ENCODE measurements around the gene C16orf96. TPM values are rescaled to one million over a fixed set of nuclear protein-coding genes. Genes with fewer than 3 reads are reported as not detected.

C16orf96 gene
- total RNA-seq, 2 experiments from 2014 or later = 0.09 to 0.18 TPM

DNA sequence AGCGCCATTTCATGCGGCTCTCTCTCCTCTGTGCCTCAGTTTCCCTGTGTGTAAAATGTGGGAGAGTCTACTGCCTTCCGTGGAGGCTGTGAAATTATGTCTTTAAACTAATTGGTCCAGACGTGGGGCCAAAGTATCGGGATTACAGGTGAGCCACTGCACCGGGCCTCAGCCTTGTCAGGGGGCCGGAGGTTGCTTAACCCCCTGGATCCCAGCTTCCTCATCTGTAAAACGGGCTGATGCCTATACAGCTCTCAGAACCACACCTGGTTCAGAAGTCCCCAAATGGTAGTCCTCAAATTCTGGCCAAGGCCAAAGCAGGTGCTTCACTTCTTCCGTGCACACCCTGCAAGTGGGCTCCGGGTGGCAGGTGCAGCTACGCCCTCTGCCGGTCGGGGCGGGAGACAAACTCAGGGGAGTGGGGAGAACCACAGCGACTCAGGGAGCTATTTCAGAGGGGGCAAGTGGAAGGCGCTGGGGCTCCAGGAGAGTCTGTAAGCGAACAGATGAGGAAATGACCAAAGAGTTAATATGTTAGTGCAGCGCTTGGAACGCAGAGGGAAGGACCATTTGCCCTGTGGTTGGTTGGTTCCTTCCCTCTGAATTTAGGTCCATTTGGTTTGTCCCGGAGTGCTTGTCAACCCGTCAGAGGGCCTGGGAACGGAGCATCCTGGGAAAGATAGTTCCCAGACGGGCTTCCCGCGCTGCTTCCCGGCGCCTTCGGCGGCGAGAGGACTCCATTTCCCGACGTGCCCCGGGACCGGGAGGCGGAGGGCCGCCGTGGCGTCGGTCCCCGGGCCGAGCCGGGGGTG lies 68.1 kb downstream of the C16orf96 start, which contains the start of gene MGRN1:
TSS of gene MGRN1 (plus strand) at position 812 of the 812 bp plus-strand sequence. CDS start 135 bp downstream, outside the sequence.
- Mint-ChIP-seq H3K4me3 (peak within 1 kb of the TSS; percentile 99), H3K27me3 (no peaks in the 10 kb centered on the region), H3K27ac (peak within 1 kb of the TSS; percentile 100), H3K36me3 (ENCODE audit: low read depth) (peaks cover 13% of the 10 kb centered on the region), H3K4me1 (peaks cover 38% of the 10 kb centered on the region), H3K9me3 (ENCODE audit: low read depth) (no peaks in the 10 kb centered on the region)
- peak; percentile 96 for DNase-seq
- CTCF ChIA-PET = interaction anchor here (0.5 to 3.1 kb wide), 26 partner anchors 8 to 556 kb away, joined by 3 to 15 read pairs (median 3); partner anchors contain the start of gene UBALD1
- POLR2A ChIA-PET = interaction anchor here (0.6 to 3.4 kb wide), 6 partner anchors 8 to 550 kb away, joined by 3 to 24 read pairs (median 3); partner anchors contain the start of genes ANKS3 and DNAAF8
- peak; percentile 89 for ATAC-seq
- intact Hi-C loops (cut with DNase I, micrococcal nuclease) = loop anchor here (1.0 to 10.0 kb wide), 21 partner anchors 8 to 473 kb away; partner anchors contain the start of genes ANKS3 (in 2 of the 2), DNAAF8 (in 2 of the 2), GLYR1 (in 2 of the 2) and NUDT16L1 (in 2 of the 2)

DNA sequence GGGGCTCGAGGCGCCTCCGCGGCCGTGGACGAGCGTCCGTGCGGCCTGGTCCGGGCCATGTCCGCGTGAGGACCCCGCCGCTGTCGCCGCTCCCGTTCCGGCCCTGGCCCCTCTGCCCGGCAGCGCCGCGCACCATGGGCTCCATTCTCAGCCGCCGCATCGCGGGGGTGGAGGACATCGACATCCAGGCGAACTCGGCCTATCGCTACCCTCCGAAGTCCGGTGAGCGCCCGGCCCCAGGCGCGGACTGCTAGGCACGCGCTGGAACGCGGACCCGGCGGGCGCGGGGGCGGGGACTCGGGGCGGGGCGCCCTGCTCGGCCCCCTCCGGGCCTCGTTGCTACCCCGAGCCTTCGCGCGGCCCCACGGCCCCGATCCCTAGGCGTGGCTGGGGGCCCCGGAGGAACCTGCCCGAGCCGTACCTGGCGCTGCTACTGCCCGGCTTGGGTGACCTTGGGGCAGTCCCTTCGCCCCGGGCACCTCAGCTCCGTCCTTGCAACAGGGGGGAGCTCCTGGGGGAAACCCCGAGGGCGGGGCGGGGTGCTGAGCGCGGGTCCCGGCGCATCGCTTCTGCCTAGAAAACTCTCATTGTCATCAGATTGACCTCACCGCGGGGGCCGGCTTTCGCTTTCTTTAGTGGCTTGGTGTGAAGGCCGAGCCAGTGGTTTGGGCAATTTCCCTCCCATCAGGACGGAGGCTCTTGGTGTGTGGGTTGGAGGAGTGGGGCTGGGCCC lies 68.9 kb downstream of the C16orf96 start:
- H3K36me3 Mint-ChIP-seq (ENCODE audit: low read depth) = peaks cover 15% of the 10 kb centered on the region
- peak overlapping the region; percentile 99 for H3K4me3 Mint-ChIP-seq
- H3K4me1 Mint-ChIP-seq = peaks cover 38% of the 10 kb centered on the region
- H3K9me3 Mint-ChIP-seq (ENCODE audit: low read depth) = no peaks in the 10 kb centered on the region
- intact Hi-C loops (cut with DNase I, micrococcal nuclease) = loop anchor here (1.0 to 10.0 kb wide), 23 partner anchors 9 to 472 kb away; partner anchors contain the start of genes ANKS3 (in 2 of the 2), DNAAF8 (in 2 of the 2), GLYR1 (in 2 of the 2) and NUDT16L1 (in 2 of the 2)
- ChIA-PET POLR2A (interaction anchor here (0.9 to 3.4 kb wide), 3 partner anchors 9 to 109 kb away, joined by 3 to 24 read pairs (median 3); partner anchors contain the start of genes ANKS3 and DNAAF8), CTCF (interaction anchor here (0.6 to 3.1 kb wide), 17 partner anchors 9 to 199 kb away, joined by 3 to 21 read pairs (median 3); partner anchors contain the start of gene UBALD1)
- no peaks in the 10 kb centered on the region for H3K27me3 Mint-ChIP-seq
- H3K27ac Mint-ChIP-seq = peak overlapping the region; percentile 97
- ATAC-seq = peak; percentile 40
- peak; percentile 89 for DNase-seq

DNA sequence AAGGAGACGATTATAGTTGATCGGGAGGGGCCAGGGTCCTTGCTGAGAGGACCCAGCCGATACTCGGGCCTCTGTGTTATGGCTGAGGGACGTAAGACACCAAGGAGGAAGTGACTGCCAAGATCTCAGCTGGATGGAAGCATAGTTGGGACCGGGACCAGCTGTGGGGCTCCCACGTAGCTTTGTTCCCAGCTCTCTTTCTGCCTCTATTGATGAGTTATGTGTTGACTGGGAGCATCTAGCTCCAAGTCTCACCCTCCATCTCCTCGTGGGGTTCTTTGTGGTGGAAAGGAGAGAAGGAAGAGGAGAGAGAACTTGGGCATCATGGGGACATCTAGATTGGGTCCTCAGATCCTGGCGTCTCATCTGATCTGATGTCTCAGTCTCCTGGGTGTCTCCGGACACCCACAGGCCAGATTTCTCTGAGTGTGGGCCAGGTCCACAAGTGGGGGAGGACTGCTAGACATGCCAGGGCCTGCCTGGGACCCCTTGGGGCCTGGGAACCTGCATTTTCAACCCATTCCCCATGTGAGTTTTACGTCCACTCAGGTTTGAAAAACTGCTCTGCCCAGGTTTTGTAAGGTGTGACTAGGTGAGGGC lies 69.5 kb downstream of the C16orf96 start:
- ATAC-seq = no peak
- intact Hi-C loops (cut with DNase I, micrococcal nuclease) = loop anchor here (2.0 to 10.0 kb wide), 17 partner anchors 37 to 471 kb away; partner anchors contain the start of genes GLYR1 (in 2 of the 2), UBN1 (in 2 of the 2), ANKS3 (in 1 of the 2) and DNAAF8 (in 1 of the 2)
- Mint-ChIP-seq H3K4me1 (peaks cover 38% of the 10 kb centered on the region), H3K9me3 (ENCODE audit: low read depth) (no peaks in the 10 kb centered on the region), H3K27ac (peak overlapping the region; percentile 97), H3K36me3 (ENCODE audit: low read depth) (peaks cover 15% of the 10 kb centered on the region), H3K4me3 (peak overlapping the region; percentile 99), H3K27me3 (no peaks in the 10 kb centered on the region)
- CTCF ChIA-PET = interaction anchor here (0.7 to 3.1 kb wide), 6 partner anchors 10 to 142 kb away, joined by 3 to 21 read pairs (median 6); no protein-coding TSS in a partner anchor
- POLR2A ChIA-PET = interaction anchor here (0.6 to 3.4 kb wide), 3 partner anchors 10 to 909 kb away, joined by 3 to 24 read pairs (median 3); partner anchors contain the start of gene TRAP1
- no peak for DNase-seq

DNA sequence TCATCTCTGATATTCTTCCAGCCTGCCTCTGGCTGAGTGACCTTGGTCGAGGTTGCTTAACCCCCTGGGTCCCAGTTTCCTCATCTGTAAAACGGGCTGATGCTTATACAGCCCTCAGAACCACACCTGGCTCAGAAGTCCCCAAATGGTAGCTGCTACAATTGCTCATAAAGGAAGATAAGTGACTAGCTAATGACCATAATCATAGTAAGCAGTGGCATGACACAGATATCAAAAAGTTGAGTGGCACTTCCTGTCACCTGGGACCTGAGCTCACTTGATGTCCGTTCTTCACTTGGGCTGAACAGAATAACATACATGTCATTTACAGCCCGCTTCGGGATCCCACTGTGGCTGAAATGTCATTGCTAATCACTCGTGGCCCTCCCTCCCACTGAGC lies 70.3 kb downstream of the C16orf96 start:
- DNase-seq (peak; percentile 37), ATAC-seq (peak; percentile 21)
- Mint-ChIP-seq H3K27me3 (no peaks in the 10 kb centered on the region), H3K9me3 (ENCODE audit: low read depth) (peaks cover 2% of the 10 kb centered on the region), H3K27ac (peak overlapping the region; percentile 97), H3K4me1 (peaks cover 41% of the 10 kb centered on the region), H3K36me3 (ENCODE audit: low read depth) (peaks cover 21% of the 10 kb centered on the region), H3K4me3 (peak overlapping the region; percentile 99)
- intact Hi-C loops (cut with DNase I, micrococcal nuclease) = loop anchor here (5.0 to 10.0 kb wide), 4 partner anchors 36 to 408 kb away; partner anchors contain the start of genes GLYR1 (in 1 of the 2), NAGPA (in 1 of the 2) and UBN1 (in 1 of the 2)
- ChIA-PET POLR2A (interaction anchor here (0.6 to 3.4 kb wide), 4 partner anchors 9 to 909 kb away, joined by 3 to 24 read pairs (median 3); partner anchors contain the start of gene TRAP1), CTCF (interaction anchor here (0.8 to 3.1 kb wide), 6 partner anchors 10 to 142 kb away, joined by 4 to 21 read pairs (median 6); no protein-coding TSS in a partner anchor)

DNA sequence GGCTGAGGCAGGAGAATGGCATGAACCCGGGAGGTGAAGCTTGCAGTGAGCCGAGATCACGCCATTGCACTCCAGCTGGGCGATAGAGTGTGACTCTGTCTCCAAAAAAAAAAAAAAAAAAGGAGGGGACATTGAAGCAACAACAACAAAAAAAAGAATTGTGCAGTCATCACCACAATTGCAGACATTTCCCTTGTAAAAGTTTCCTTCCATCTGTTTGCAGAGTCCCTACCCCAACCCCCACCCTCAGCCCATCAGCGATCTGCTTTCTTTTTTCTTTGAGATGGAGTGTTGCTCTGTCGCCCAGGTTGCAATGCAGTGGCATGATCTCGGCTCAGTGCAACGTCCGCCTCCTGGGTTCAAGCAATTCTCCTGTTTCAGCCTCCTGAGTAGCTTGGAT lies 72.1 kb downstream of the C16orf96 start:
- H3K36me3 Mint-ChIP-seq (ENCODE audit: low read depth) = peaks cover 23% of the 10 kb centered on the region
- ChIA-PET CTCF (interaction anchor here (0.7 kb wide), 1 partner anchor 122 kb away, joined by 3 read pairs; no protein-coding TSS in a partner anchor), POLR2A (interaction anchor here (0.6 kb wide), 1 partner anchor 21 kb away, joined by 3 read pairs; no protein-coding TSS in a partner anchor)
- DNase-seq (no peak), ATAC-seq (no peak)
- no peak overlapping the region for H3K4me3 Mint-ChIP-seq
- peaks cover 2% of the 10 kb centered on the region for H3K9me3 Mint-ChIP-seq (ENCODE audit: low read depth)
- H3K4me1 Mint-ChIP-seq = peaks cover 41% of the 10 kb centered on the region
- intact Hi-C loops (cut with DNase I, micrococcal nuclease) = loop anchor here (5.0 to 10.0 kb wide), 4 partner anchors 34 to 407 kb away; partner anchors contain the start of genes GLYR1 (in 1 of the 2), NAGPA (in 1 of the 2) and UBN1 (in 1 of the 2)
- no peaks in the 10 kb centered on the region for H3K27me3 Mint-ChIP-seq
- no peak overlapping the region for H3K27ac Mint-ChIP-seq

DNA sequence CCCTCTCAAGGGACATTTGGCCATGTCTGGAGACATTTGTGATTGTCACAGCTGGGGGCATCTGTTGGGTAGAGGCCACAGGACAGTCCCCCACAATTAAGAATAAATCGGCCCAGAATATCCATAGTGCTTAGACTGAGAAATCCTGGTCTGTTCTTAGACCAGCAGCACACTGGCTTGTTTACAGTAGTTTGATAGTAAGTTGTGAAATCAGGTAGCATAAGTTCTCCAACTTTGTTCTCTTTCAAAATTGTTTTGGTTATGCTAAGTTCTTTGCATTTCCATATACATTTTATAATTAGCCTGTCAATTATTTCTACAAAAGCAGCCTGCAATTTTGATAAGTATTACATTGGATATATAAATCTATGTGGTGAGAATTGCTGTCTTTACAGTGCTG lies 75.3 kb downstream of the C16orf96 start:
- H3K27ac Mint-ChIP-seq = no peak overlapping the region
- DNase-seq (no peak), ATAC-seq (no peak)
- intact Hi-C loops (cut with DNase I, micrococcal nuclease) = no loop called here
- H3K27me3 Mint-ChIP-seq = no peaks in the 10 kb centered on the region
- peaks cover 2% of the 10 kb centered on the region for H3K9me3 Mint-ChIP-seq (ENCODE audit: low read depth)
- H3K36me3 Mint-ChIP-seq (ENCODE audit: low read depth) = peaks cover 20% of the 10 kb centered on the region
- CTCF ChIA-PET = interaction anchor here (2.5 kb wide), 1 partner anchor 19 kb away, joined by 13 read pairs; no protein-coding TSS in a partner anchor
- H3K4me3 Mint-ChIP-seq = no peak overlapping the region
- peaks cover 20% of the 10 kb centered on the region for H3K4me1 Mint-ChIP-seq
- POLR2A ChIA-PET = no interaction called here

DNA sequence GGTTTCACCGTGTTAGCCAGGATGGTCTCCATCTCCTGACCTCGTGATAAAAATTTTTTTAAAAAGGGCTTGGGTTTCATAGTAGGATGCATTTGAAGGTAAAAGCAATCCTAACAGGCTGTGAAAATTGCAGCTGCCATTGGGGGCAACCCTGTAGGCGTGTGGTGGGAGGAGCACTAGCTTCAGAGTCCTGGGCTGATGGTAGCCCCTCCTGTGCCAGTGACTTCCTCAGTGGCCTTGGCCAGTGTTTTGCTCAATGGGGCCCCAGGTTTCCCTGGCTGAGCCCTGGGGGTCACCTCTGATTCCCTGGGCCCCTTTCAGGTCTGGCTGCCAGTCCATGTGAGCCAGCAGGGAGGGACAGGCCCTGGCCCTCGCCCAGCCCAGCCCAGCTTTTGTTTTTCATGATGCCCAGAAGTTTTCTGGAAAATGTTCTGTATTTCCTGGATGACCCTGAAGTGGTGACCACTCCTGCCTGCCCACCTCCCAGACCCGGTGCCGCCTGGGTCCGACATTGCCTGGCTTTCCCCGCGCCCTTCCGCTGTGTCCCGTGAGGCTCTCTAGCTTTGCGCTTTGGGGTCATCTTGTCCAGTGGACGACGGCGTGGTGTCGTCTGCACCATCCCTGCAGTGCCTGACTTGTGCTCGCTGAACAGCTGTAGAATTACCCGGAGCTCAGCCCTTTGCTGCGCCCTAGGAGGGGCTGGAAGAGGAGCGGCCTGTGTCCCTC lies 77.9 kb downstream of the C16orf96 start:
- Mint-ChIP-seq H3K9me3 (ENCODE audit: low read depth) (peaks cover 2% of the 10 kb centered on the region), H3K36me3 (ENCODE audit: low read depth) (peaks cover 14% of the 10 kb centered on the region), H3K27me3 (no peaks in the 10 kb centered on the region), H3K4me1 (peaks cover 7% of the 10 kb centered on the region), H3K27ac (no peak overlapping the region), H3K4me3 (no peak overlapping the region)
- intact Hi-C loops (cut with DNase I, micrococcal nuclease) = no loop called here
- DNase-seq (no peak), ATAC-seq (no peak)
- POLR2A ChIA-PET = no interaction called here
- CTCF ChIA-PET = interaction anchor here (0.7 to 2.5 kb wide), 3 partner anchors 10 to 16 kb away, joined by 3 to 13 read pairs (median 4); partner anchors contain the start of gene MGRN1

DNA sequence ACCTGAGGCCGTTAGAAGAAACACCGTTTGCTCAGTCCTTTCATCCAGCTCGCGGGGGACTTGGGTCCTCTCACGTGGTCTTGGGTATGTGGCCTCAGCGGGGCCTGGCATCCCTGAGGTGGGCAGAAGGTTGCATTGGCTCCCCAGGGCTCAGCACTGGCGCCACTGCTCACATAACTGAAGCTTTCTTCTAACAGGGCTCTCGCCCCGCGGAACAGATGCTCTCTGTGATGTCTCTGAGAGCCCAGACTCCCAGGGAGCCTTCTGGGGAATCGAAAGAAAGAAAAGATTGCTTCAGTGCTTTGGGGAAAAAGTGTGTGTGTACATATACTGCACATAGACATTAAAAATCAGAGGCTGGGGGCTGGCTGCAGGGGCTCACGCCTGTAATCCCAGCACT lies 78.6 kb downstream of the C16orf96 start:
- H3K27me3 Mint-ChIP-seq = no peaks in the 10 kb centered on the region
- ATAC-seq = no peak
- no peak overlapping the region for H3K4me3 Mint-ChIP-seq
- H3K4me1 Mint-ChIP-seq = peaks cover 8% of the 10 kb centered on the region
- POLR2A ChIA-PET = no interaction called here
- H3K36me3 Mint-ChIP-seq (ENCODE audit: low read depth) = peaks cover 11% of the 10 kb centered on the region
- intact Hi-C loops (cut with DNase I, micrococcal nuclease) = no loop called here
- DNase-seq = no peak
- peaks cover 2% of the 10 kb centered on the region for H3K9me3 Mint-ChIP-seq (ENCODE audit: low read depth)
- CTCF ChIA-PET = interaction anchor here (1.1 to 1.6 kb wide), 3 partner anchors 10 to 14 kb away, joined by 4 to 5 read pairs (median 4); partner anchors contain the start of gene MGRN1
- H3K27ac Mint-ChIP-seq = no peak overlapping the region

DNA sequence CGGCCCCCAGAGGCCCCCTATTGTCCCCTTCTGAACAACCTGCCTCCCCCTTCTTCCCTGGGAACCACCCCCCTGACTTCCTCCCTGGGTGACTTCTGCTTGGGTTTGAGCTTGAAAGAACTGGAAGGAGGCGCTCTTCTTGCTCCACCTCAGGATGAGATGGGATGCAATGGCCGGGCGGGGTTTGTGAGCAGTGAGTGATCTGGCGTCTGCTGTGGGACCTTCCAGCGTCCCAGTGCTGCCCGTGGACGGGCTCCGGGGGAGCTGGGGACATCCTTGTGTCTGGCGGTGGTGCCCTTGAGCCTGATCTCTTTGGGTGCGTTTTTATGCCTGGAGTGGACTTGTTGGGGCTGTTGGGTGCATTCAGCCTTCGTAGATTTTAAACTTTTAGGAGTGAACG lies 80.1 kb downstream of the C16orf96 start:
- intact Hi-C loops (cut with DNase I, micrococcal nuclease) = no loop called here
- CTCF ChIA-PET = interaction anchor here (1.0 kb wide), 1 partner anchor 17 kb away, joined by 5 read pairs; no protein-coding TSS in a partner anchor
- POLR2A ChIA-PET = interaction anchor here (0.6 to 0.7 kb wide), 2 partner anchors 12 to 30 kb away, joined by 3 read pairs; no protein-coding TSS in a partner anchor

More for the DNA sequence above, 80.1 kb downstream of the C16orf96 start:
- no peak overlapping the region for H3K27ac Mint-ChIP-seq
- ATAC-seq = no peak
- no peaks in the 10 kb centered on the region for H3K27me3 Mint-ChIP-seq
- H3K9me3 Mint-ChIP-seq (ENCODE audit: low read depth) = no peaks in the 10 kb centered on the region
- no peak for DNase-seq
- H3K36me3 Mint-ChIP-seq (ENCODE audit: low read depth) = peaks cover 7% of the 10 kb centered on the region
- no peak overlapping the region for H3K4me3 Mint-ChIP-seq
- peaks cover 18% of the 10 kb centered on the region for H3K4me1 Mint-ChIP-seq

Measured in activated CD4-positive, alpha-beta T cell treated with anti-CD3 and anti-CD28 coated beads for 36 hours (primary cell).